Stimulated activated CD4-positive, alpha-beta T cell treated with anti-CD3 and anti-CD28 coated beads, Interleukin-1b, Interleukin-23, amount 100 ng/mL, for 48 hours (primary cell): ENCODE results near the gene ERGIC3.

Experiments
- DNase-seq: peaks from one replicate; pipeline ENCODE4 v3.0.0-alpha.2; 2020

ERGIC3 gene

DNA sequence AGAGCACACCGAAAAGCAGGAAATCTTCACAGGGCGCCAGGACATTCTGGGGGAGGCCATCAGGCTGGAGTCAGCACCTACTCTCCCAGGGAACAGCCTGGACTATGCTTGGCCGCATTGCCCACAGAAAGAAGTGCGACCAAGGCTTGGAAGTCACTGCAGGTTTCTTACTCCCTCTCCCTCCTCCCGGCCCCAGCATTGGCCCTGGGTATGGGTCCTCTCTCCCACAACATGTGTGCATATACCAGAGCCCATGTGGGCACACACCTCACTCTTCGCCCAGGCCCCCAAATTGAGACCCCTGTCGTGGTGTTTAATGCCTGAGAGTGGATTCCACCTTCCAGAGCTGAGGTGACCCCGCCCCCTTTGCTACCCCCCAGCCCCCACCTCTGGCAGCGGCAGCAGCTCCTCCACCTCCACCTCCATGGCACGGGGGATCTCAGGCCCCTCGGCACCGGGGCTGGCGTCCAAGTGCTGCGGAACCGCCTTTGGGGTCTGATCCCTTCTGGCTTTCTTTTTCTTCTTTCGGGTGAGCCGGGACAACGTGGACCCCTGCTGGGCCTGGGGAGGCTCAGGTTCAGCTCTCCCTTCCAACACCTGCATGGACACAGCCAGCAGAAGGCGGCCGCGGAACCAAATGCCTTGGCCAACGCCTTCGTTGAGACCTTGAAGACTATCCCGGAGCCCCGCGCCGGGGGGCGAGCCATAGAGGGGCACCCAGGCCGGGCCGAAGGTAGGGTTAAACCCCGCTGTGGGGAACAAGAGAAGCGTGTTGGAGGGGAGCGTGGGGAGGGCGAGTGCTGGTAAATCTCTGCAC is 58.5 kb downstream of the ERGIC3 start:
- DNase-seq, result no peak

DNA sequence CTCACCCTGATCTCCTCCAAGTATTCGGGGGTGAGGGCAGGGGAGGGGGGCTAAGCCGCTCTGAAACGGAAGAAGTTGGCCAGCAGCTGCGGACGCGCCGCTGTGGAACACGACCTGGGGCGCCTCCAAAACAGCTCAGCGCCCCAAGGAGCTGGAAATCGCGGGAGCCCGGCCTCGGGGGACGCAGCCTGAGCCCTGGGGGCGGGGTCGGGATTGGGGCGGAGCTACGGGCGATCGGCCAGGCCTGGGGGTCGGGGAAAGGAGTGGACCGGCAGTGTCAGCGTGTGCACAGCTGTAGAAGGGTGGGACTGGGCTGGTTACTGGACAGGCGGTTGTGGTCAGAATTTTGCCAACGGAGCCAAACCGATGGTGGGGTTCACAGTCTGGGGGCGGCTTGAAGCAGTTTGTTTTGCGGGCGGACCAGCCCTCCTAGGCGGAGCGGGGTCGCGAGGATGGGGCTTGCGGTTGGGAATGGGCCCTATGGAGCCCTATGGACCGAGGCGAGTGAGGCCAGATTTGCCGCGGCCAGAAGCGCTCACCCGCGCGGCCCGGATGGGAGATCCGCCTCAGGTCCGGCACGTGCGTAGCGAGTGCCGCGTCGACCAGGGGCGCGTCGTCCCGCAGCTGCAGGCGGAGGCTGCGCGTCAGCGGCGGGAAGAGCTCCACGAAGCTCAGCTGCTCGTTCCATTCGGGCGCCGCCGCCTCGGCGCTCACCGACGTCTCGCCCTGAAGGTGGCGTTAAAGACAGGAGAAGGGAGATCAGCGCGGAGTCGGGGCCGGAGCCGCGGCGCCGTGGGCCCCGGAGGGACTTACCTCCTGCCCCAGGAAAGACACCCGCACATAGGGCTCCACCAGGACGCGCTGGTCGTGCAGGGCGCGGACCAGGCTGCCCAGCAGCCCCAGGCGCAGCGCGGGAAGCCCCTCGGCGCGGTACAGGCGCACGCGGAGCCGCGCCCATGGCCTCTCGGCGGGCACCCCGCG is 59.4 kb downstream of the ERGIC3 start:
- peak; percentile 79 for DNase-seq

DNA sequence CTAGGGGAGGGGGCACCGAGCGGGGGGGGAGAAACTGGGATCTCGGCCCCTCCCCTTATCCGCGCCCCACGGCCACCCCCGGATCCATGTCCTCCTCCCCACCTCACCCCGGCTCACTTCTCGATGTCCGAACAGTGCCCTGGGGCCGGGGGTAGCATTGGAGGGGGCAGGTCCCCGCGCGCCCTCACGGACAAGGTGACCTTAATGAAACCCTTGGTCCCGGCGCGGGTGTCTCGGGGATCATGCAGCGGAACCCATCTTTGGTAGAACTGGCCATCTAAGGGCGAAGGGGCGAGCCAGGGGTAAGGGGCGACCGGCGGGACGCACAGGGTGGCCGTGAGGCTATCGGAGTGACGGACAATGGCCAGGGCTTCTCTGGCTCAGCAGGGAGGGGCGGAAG is 60.1 kb downstream of the ERGIC3 start:
- no peak for DNase-seq

DNA sequence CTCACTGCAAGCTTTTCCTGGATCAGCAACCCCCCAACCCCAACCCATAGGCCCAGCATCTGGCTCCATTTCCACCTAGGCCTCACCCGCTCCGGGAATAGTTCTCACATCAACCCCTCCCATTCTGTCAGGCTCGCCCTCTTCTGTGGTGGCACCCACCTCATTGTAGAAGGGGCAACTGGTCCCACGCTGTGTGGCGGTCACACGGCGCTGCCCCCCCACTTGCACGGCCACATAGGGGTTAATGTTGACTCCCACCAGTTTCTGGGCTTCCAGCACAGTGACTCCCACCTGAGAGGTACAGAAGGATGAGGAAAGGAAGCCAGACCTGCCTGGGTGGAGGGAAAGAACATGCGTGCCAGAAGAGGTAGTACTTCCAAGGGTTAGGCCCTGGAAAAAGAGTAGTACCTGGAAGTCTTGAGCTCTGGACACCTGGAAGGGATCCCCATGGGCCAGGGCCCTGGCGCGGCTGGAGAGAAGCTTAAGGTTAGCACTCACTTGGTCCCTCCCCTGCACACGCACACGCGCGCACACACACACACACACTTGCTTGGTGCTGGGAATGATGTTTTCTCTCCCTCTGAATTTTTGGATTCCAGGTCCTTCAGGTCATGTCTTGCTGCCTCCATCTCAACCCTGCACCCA is 61.1 kb downstream of the ERGIC3 start:
- no peak for DNase-seq

DNA sequence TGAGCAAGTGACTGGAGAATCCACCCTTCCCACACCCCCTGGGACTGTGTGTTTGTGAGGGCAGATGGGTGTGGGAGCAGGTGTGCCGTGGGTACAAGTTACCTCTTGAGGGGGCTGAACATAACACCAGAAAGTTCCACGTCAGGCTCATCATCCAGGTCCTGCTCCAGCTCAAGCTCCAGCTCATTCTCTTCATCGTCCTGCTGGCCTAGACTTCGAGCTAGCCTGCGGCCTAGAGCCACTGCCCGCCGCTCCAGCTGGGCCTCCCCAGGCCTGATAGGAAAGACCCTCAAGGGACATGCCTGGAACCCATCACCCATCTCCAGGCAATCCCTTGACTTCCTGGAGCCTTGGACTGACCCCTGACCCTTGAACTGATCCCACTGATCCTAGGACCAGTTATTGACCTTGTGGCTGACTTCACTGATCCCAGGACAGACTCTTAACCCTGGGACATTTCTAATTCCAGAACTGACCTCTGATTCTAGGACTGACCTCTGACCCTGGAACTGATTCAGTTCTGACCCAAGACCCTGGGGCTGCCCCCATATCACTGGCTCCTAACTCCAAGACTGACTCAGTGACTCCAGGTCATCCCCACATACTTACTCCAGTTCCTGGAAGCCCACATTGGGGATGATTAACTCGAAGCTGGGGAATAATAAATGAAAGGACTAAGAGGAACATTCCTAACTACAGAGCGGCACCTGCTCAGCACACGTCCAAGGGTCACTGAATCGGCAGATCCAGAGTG is 62.0 kb downstream of the ERGIC3 start:
- no peak for DNase-seq

DNA sequence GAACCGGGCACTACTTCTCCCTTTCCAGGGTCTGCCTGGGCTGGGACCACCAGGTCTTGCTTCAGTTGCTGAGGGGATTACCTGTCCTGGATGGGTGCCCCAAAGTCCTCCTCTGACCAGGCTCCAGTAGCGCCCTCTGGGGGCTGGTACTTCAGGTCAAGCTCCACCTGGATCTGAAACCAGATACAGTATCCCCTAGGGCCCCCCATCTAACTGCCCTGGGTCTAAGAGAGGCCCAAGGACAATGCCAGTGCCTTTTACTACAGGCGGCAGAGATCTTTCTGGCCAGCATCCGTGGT is 62.5 kb downstream of the ERGIC3 start:
- DNase-seq, result no peak

DNA sequence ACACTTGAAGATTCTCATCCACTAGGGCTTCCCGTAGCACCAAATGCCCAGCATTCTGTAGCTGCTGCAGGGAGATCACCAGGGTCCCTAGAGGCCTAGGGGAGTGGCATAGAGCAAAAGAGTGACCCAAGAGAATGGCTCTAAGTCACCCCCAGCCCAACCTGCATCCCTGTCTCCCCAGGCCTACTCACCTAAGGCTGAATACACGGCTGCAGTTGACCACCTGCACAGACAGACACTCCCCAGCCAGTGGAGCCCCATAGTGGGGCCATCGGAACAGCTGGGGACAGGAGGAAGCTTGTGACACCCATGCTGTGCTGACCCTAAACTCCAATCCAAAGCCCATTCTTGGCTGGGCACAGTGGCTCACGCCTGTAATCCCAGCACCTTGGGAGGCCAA is 64.2 kb downstream of the ERGIC3 start:
- DNase-seq, result no peak
